Activated CD4-positive, alpha-beta T cell treated with anti-CD3 and anti-CD28 coated beads for 4 hours (primary cell): ENCODE results near the gene ACOT8.
A peak's percentile ranks its signal among the peaks of the same experiment; 100 is the strongest.
"Not testable (repeated sequence)": the region's sequence is repeated elsewhere in the genome, so short reads cannot be mapped to it uniquely, and the experiment has no call there.

Experiments
- DNase-seq, 2 donors: peaks; one replicate each; pipeline ENCODE4 v3.0.0-alpha.2; 2020

ACOT8 gene

DNA sequence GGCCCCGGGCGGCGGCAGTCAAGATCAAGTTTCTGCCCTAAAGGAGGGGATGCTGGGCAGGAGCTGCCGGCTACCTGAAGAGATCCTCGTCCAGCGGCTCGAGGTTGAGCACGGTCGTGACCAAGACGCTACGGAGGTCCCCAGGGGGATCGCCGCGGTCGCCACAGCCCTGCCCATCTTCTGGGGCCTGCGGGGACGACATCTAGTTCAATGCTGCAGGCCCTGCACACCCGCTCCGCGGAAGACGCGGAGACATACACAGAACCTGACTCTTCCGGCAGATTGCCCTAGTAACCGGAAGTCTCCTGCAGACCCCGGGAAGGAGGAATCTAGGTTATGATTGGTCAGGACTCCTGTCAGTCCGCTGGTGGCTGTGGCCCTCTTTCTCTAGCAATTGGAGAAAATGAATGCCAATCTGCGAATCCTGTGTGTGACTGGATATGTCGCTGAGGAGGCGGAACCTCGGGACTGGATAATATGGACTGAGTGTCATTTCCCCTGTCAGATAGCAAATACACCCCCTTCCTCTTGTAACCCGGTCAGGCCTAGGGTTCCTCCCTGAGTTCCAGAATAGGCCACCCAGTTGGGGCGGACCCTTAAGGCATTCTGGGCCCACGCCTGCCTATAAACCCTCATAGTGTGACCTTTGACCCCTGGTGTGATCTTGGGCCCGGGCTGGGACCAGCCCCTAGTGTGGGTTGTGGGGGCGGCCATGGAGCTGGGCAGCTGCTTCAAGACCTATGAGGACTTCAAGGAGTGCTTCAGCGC, at the start of gene ACOT8, which contains the start of gene ZSWIM3:
Gene ACOT8 (minus strand): TSS at position 279 of the 768 bp plus-strand sequence. CDS start 77 bp downstream, at position 202.
Gene ZSWIM3 (plus strand): TSS at position 501 of the 768 bp plus-strand sequence. CDS start 212 bp downstream, at position 713.
- DNase-seq, result peak; percentile 91 to 97

DNA sequence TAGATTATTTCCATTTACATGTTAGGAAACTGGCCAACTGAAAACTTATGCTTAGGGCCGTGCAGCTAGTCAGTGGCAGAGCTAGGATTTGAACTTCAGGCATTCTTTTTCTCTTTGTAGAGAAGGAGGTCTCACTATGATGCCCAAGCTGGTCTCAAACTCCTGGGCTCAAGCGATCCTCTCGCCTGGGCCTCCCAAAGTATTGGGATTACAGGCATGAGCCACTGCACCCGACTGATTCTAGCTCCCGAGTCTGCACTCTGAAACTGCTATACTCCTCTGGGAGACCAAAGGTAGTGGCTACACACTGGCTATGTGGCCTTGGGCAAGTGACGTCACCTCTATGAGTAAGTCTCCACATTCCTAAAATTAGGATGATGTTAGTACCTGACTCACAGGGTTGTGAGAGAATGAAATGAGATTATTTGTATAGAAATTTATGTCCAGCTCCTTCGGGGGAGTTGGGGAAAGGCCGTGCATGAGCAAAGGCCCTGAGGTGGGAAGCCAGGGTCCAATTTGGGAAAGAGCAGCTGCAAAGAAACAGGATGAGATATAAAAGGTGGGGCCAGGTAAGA, 48.4 kb upstream of the ACOT8 start:
- no peak for DNase-seq

DNA sequence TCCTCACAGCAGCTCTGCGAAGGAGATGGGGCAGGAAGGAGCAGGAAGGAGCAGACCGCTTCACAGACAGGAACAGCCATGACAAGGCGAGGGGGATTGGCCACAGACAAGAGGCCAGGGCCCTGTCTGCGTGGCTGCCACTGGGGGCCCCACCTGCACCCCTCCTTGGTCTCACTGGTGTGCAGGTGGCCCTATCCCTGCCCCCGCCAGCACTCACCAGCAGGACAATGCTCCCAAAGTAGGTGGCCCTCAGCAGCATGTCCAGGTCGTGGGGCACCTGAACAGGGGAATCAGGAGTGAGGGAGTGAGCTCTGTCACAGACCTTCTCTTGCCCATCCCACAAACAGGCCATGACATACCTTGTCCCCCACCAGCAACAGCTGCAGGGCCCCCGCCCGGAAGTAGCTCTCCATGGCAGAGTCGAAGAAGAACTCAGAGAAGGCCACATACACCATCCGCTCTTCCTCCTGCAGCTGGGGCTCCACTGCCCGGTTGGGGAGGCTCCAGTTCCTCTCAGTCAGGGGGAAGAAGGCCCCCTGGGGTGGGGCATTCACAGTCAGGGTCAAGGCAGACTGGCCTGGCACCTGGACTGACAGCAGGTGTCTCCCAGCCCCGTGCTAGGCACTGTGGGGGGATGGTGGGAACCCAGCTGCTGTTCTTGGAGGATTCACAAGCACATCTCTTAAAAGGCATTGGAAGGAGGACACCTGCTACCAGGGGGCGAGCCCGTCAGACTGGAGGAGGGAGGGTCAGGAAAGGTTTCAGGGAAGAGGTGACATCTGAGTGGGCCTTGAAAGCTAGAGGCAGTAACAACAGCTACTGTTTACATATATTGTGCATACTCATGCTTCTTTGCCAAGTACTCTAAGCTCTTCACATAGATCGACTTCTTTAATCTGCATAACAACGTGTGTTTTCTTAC, 47.7 kb upstream of the ACOT8 start:
- no peak for DNase-seq

DNA sequence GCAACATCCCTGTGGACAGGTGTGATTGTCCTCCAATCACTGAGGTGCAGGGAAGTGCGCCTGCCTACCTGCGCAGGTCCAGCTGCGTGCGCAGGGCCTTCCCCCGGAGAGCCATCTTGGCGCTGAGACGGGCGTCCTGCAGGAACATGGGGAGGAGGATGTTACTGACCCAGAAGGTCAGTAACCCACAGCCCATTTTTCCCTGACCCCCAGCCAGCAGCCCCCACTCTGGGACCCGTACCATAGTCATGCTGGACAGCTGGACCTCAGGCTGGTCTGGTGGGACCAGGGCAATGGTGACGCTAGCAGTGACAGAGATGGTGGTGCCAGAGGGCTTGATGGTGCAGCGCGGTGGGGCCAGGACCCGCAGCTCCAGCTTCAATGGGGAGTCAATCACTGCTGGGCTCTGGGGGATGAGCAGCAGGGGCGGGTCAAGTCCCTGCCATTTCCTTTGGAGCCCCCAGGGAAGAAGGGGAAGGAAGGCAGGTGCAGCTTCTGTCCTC, 45.1 kb upstream of the ACOT8 start:
- DNase-seq, result no peak

DNA sequence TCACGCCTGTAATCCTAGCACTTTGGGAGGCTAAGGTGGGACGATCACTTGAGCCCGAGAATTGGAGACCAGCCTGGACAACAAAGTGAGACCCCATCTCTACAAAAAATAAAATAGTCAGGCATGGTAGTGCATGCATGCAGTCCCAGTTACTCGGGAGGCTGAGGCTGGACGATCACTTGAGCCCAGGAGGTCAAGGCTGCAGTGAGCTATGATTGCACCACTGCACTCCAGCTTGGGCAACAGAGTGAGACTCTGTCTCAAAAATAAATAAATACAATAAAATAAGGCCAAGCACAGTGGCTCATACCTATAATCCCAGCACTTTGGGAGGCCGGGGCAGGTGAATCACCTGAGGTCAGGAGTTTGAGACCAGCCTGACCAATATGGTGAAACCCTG, 44.1 kb upstream of the ACOT8 start:
- DNase-seq, result not testable (repeated sequence)

DNA sequence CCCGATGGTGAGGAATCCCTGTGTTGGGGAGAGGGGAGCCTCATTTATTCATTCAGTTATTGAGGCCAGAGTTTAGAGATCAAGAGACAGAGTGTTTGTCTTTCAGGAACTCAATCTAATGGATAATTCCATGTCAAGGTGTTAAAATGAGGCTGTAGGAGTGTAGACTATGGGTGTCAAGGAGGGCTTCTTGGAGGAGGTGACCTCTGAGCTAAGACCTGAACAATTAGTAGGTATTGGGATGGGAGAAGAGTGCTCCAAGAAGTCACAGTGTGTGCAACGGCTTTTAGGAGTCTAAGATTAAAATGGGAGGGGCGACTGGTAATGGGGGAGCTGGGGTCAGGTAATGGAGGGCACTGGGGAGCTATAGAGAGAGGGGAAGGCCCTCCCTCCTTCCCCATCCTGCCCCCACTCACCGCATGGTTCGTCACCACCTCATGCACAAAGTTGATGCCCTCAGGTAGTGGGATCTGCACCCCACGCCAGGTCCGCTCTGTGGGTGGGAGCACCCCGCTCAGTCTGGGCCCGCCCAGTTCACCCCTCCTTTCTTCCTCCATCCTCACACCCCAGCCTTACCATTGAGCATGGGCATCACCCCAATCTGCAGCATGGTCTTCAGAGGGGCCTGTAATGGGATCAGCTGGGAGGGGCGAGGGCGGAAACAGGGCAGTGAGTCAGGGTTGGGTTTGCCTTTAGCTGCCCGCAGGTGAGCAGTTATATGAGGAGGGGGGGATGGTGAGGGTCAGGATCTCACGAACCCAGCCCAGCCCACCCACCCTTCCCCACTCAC, 42.0 kb upstream of the ACOT8 start:
- no peak for DNase-seq

DNA sequence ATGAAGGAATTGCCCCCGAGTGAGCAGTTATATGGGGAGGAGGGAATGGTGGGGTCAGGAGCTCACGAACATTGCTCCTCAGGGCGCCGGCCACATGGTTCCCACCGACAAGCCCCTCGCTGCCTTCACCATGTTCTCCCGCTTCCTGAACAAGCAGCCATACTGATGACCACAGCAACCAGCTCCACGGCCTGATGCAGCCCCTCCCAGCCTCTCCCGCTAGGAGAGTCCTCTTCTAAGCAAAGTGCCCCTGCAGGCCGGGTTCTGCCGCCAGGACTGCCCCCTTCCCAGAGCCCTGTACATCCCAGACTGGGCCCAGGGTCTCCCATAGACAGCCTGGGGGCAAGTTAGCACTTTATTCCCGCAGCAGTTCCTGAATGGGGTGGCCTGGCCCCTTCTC, 41.1 kb upstream of the ACOT8 start:
- DNase-seq, result no peak

DNA sequence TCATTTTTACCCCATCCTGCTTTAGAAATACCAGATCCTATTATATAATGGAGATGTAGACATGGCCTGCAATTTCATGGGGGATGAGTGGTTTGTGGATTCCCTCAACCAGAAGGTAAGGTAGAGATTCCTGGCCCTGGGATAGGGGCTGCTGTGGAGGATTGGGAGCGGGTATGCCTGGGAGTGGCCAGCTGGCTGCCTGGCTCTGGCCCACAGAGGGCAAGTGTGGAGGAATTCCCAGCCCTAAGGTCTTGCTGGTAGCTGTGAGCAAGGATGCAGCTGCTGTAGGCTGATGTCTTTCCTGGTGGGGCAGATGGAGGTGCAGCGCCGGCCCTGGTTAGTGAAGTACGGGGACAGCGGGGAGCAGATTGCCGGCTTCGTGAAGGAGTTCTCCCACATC, 40.5 kb upstream of the ACOT8 start:
- DNase-seq, result no peak

DNA sequence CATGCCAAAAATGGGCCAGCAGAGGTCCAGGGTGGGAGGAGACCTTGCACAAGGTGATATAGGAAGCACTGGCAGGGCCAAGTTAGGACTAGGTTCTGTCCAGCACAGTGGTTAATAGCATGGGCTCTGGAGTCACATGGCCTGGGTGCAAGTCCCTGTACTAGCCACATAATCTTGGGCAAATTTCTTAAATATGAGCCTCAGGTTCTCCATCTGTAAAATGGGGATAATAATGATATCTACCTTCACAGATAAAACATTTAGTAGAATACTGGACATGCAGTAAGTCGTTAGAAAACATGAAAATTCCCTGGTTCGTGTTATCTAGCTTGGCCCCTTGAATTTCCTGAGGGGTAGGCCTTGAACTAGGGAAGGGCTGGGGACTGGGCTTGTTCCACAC, 40.1 kb upstream of the ACOT8 start:
- no peak for DNase-seq

DNA sequence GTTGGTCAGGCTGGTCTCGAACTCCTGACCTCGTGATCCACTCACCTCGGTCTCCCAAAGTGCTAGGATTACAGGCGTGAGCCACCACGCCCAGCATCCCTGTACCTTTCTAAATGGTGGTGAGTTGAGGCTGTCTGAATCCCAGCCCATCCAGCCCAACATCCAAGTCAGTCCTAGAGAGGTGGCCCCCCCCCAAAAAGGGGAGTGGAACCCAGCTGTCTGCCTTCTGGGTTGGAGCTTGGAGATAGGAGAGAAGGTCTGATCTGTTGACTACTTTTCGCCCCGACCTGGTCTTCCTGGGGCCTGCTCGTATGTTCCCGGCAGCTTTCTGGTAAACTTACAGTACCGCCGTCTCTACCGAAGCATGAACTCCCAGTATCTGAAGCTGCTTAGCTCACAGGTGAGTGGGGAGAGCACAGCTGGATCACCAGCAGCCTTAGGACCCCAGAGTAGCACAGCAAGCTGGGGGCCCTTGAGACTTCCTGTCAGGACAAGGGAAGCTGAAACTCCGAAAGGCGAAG, 39.5 kb upstream of the ACOT8 start:
- no peak for DNase-seq

DNA sequence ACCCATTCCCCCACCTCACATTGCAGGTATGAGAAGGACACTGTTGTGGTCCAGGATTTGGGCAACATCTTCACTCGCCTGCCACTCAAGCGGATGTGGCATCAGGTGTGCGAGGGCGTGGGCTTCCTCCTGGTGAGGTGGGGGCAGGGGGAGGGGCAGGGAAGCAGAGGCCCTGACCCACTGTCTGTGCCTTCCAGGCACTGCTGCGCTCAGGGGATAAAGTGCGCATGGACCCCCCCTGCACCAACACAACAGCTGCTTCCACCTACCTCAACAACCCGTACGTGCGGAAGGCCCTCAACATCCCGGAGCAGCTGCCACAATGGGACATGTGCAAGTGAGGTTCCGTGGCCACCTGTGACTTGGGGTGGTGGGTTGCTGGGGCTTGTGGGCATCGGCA, 37.6 kb upstream of the ACOT8 start:
- no peak for DNase-seq

DNA sequence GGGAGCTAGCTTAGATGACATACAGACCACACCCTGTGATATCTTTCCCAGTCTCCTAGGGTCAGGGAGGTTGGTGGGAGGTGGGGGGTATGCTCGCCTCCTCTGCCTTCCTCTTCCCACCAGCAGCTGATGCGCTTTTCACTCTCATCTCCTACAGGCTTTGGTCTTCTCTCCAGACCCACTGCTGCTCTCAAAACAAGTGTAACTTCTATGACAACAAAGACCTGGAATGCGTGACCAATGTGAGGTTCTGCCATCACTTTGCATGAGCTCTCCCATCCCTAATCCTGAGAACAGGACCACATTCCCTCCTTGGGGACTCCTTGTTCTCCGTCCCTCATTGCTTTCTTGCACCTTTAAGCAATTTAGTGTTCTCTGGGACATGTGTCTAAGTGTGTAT, 36.6 kb upstream of the ACOT8 start:
- no peak for DNase-seq

DNA sequence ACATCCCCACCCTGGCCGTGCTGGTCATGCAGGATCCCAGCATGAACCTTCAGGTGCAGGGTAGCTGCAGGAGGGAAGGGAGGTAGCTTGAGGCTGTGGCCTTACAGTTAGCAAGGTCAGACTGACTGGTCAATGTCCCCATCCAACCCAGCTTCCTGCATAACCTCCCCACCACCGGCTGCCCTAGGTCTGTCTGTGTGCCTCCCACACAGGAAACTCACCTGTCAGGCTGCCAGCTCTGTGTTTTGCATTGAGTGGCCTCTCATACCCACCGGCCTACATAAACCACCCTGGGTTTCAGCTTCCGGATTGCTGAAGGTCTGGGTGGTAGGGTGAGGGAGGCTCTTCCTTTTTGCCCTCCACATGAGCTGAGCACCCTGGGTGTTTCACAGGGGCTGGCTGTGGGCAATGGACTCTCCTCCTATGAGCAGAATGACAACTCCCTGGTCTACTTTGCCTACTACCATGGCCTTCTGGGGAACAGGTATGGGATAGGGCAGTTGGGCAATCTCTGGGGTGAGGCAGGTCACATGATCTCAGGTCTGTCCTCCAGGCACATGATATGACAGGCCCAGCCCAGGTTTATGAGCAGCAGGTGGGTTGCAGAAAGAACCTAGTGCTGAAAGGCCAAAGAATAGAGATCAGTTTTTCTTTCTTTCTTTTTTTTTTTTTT, 35.8 kb upstream of the ACOT8 start:
- peak in 1 of 2 donors; percentile 24 for DNase-seq

DNA sequence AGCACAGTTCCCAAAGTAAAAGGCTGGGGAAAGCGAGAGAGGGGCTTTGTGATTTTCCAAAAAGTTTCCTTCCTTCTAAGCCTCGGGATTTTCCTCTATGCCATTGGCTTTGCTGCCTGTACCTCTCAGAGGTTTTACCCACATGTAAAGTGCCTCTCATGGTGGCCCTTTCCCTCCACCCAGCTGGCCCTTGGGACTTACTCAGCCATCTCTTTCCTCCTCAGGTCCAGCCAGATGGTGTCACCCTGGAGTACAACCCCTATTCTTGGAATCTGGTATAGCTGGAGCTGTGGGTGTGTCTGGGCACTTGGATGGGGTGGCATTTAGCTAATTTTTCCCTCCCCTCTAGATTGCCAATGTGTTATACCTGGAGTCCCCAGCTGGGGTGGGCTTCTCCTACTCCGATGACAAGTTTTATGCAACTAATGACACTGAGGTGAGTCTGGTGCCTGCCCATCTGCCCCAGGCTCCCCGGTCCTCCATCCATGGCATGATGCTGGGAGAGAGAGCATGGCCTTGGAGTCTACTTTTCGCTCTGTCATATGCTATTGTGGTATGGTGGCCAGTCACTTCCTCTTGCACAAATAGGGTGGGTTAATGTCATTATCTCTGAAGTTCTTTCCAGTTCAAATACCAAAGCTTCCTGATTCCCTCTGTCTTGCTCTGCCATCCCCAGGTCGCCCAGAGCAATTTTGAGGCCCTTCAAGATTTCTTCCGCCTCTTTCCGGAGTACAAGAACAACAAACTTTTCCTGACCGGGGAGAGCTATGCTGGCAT, 35.0 kb upstream of the ACOT8 start:
- DNase-seq, result no peak

DNA sequence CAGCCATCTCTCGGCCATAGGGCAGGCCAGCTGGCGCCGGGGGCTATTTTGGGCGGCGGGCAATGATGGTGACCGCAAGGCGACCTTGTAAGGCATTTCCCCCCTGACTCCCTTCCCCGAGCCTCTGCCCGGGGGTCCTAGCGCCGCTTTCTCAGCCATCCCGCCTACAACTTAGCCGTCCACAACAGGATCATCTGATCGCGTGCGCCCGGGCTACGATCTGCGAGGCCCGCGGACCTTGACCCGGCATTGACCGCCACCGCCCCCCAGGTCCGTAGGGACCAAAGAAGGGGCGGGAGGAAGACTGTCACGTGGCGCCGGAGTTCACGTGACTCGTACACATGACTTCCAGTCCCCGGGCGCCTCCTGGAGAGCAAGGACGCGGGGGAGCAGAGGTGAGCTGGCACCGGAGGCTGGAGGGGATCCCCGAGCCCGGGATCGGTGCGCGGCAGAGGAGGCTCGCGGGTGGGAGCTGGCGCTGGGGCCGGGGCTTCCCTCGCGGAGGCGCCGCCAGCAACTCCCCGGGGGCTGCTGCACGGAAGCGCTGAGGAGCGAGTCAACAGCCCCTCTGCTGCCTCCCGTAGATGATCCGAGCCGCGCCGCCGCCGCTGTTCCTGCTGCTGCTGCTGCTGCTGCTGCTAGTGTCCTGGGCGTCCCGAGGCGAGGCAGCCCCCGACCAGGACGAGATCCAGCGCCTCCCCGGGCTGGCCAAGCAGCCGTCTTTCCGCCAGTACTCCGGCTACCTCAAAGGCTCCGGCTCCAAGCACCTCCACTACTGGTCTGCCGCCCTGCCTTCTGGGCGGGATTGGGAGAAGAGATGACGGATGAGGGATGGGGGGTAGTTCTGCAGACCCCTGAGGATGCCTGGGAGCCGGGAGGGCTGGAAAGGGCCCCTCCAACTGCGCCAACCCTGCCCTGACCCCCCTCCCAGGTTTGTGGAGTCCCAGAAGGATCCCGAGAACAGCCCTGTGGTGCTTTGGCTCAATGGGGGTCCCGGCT, 34.1 kb upstream of the ACOT8 start, which contains the start of the genes CTSA and NEURL2:
Gene CTSA (plus strand): TSS at position 351 of the 999 bp plus-strand sequence. CDS start 234 bp downstream, at position 585.
Gene NEURL2 (minus strand): TSS at position 224 of the 999 bp plus-strand sequence. CDS start 217 bp downstream, at position 7.
- peak; percentile 81 to 87 for DNase-seq

DNA sequence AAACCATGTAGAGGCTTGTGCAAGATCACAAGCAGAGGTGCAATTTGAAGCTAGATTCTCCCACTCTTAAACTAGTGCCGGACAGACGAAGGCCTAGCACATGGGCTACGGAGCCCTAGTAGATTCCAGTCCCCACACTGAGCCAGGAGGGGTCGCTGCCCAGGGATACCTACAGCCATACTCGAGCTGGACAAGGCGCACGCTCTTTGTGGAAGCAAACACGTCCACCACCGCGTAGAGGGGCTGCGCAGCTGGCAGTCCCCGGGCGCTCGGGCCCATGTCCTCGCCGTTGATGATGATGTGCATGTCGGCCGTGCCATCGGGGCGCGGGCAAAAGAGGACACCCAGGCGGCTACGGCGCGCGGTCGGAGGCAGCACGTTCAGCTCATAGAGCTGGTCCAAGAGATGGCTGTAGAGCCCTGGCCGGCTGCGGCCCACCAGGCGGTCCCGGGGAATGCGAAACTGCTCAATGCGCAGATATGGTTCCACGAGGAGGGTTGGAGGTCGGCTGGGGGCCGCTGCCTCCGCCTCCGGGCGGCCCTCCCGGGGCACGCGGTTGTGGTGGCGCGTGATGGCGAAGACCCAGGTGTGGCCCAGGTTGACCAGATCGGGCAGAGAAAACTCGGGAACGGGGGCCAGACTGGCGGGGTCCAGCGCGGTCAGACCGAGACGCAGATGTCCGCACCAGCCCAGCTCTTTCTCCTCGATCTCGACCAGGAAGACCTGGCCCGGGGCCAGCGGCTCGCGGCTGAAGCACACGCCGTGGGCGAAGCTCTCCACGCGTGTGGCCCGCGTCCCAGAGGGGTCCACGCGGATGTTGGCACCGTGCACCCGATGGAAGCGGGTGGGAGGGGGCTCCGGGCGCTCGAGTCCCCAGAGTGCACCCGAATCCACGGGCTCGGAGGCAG, 33.1 kb upstream of the ACOT8 start:
- peak; percentile 47 to 53 for DNase-seq

DNA sequence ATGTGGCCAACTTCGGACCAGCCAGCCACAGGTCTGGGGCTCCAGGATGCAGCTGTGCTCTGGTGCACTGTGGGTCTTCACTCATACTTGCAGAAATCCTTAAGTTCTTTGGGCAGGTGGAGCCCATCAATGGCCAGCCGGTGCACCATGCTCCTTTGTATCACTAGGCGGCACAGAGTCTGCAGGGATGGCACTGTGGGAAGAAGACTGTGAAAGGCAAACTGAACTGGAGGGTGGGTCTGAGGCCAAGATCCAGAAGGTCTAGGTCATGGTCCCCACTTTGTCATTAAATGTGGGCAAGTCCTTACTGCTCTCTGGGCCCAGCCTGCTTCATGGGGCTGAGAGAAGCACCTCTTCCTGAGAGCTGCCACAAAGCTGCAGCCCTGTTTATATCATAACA, 31.5 kb upstream of the ACOT8 start:
- DNase-seq, result no peak

DNA sequence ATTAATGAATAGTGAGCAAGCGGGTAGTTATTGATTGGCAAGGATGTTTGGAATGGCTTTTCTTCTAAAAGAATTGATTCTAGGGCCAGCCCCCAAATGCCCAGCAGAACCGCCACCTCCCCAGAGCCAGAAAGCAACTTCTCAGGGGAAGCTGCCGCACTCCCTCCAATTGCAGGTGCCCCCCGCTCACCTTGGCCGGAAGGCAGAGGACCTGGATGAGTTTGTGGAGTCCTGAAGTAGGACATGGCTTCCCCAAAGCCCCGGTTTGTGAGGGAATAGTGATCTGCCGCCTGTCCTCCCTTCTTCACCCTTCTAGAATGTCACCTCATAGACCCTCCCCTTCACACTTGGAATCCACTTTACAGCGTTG, 30.1 kb upstream of the ACOT8 start, which contains the start of gene SPATA25:
Gene SPATA25 (minus strand): TSS at position 277 of the 370 bp plus-strand sequence. CDS start 32 bp downstream, at position 245.
- no peak for DNase-seq
